T-helper 1 cell (primary cell): ENCODE results near the gene FXYD1.
"Not testable (repeated sequence)": the region's sequence is repeated elsewhere in the genome, so short reads cannot be mapped to it uniquely, and the experiment has no call there.

Experiments
- DNase-seq, 5 donors: peaks; one replicate each; pipeline ENCODE4 v3.0.0-alpha.2; 2012 to 2020

FXYD1 gene

GRCh38 chr19:35125749-35126623, 12.6 kb upstream of the FXYD1 start:
- no peak for DNase-seq

DNA sequence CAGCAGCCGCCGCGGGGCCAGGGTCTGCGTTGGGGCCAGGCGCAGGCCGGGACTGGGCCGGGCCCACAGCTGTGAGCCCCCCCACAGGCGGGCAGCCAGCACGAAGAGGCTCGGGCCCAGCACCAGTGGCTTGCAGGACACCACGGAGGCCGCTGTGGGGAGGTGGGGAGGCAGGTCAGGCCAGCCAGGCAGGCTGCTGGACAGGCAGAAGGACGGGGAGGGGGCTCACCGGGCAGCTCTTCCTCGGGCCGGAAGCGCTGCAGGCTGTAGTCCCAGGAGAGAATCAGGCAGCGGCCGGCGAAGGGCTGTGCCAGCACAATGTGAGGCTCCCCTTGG, 12.0 kb upstream of the FXYD1 start:
- DNase-seq, result no peak

DNA sequence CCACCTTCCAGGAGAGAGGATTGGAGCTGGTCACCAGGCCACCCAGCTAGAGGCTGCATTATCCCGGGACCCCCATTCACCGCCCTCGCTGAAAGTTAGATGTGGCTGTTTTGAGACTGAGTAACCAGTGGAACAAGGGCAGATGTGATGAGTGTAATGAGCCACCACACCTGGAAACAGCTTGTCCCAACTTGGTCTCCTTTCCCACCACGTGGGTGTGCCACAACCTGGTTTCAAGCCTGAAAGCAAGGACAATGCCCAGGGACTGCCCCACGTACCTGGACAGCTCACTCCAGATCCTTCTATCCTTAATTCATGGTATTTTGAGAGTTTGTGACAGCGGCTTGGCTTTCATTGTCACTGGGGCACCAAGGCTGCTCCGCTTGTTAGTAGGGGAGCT, 10.8 kb upstream of the FXYD1 start:
- no peak for DNase-seq

GRCh38 chr19:35128398-35129057, 10.1 kb upstream of the FXYD1 start:
- no peak for DNase-seq

GRCh38 chr19:35129724-35130274, 8.8 kb upstream of the FXYD1 start:
- DNase-seq, result not testable (repeated sequence)

DNA sequence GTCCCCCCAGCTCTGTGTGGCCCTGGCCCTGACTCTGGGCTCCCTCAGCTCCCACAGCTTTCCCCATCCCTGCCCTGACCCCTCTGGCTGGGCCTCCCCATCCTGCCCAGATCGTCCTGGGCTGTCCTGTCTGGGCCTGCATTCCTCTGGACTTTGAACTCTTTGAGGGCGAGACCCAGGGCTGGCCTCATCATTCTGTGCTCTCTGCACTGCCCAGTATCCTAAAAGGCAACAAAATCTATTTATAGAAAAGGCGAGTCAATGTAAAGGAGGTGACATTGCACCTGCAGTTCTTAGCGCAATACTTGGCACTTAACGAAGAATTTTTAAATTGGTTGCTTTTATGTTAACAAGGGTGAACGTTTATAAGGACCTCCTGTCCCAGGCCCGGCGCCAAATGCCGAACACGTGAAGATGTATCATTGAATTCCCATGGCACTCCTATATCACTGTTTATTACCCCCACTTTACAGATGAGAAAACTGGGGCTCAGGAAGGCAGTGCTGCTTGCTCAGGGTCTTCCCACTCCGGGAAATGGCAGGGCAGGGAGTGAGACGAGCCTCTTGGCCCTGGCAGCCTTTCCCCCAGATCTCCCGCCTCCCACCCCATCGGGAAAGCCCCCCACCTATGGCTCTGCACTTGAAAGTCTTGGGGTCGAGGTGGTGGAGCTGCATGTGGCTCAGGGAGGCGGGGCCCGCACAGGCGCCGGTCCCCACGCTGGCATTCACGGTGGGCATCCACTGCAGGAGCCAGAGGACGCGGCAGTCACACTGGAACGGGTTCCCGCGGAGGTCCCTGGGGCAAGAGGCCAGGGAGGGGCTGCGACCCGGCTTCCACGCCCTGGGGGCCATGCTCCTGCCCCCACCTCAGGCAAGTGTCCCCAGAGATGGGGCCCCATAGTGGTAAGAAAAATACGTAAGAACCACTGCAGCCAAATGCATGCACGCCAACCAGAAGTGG, 7.6 kb upstream of the FXYD1 start:
- DNase-seq, result no peak

GRCh38 chr19:35132254-35132653, 6.4 kb upstream of the FXYD1 start:
- DNase-seq, result no peak

DNA sequence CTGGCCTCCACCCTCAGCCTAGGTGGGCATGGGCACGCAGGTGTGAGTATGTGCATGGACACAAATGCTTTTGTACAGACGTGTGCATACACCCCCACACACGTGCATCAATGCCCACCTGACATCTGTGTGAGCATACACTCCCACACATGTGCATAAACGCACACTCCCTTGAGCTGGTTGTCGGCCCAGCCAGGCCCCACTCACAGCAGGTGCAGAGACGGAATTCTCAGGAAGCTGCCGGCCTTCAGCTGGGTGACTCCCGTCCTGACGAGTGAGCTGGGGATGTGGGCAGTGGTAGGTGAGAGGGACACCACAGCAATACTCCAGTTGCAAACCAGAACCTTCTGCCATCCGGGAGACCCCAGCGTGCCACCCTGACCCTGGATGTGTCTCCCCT, 4.8 kb upstream of the FXYD1 start:
- DNase-seq, result no peak

DNA sequence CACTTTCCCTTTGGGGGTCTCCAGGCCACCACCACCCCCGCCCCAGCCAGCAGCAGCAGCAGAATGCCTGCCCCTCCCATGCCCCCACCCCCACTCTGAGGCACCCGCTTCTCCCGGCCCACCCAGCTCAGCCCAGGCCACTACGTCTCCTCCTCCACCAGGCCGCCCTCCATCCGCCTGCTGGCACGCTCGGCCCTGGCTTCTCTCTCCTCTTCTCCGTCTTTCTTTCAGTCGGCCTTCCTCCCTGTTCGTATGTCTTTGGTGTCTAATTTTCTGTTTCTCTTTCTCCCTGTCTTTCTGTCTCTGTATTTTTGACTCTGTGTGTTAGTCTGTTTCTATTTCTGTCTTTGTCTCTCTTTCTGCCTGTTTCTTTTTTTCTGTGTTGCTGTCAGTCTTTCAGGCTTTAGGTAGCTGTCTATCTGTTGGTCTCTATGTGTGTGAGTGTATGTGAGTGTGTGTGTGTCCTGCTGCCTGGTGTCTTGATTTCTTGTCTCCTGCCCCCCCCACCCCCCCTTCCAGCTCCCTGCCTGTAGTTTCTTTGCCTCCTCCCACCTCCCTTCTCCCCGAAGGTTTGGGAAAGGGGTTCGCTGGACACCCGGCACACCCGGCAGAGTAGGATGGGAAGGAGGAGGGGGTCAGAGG, 3.9 kb upstream of the FXYD1 start, which contains the start of gene LGI4:
LGI4 (minus strand) TSS at position 459 of the 642 bp plus-strand sequence; CDS start at position 80, 379 bp downstream.
- no peak for DNase-seq

GRCh38 chr19:35135389-35135909, 3.2 kb upstream of the FXYD1 start:
- peak in 4 of 5 donors; percentile 34 to 65 (median 50) for DNase-seq

- DNase-seq, result no peak
Measured at GRCh38 chr19:35136231-35136630, 2.4 kb upstream of the FXYD1 start.

DNA sequence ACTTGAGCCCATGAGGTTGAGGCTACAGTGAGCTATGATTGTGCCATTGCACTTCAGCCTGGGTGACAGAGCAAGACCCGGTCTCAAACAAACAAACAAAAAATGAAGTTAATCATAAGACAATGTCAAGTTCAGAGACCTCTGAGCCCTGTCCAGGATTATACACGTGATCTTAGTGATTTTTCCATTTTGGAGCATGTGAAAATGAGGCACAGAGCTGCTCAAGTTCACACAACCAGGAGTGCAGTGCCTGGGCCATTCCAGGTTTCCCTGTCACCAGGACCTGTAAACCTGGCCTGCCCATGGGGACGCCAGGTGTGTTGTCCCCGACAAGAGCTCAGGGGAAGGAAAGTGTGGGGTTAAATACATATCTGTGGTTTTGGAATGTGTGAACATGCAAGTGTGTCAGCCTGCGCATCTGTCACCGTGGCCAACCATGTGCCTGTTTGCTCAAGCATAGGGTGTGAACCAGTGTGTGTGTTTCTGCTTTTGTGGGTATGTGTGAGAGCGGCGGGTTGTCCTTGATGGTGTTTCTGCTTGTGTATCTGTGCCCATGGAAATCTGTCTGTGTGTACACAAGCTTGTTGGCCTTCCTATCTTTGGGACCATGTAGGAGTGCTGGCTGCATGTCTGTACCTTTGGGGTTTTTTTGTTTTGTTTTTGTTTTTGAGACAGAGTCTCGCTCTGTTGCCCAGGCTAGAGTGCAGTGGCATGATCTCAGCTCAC, 1.5 kb upstream of the FXYD1 start:
- no peak for DNase-seq

GRCh38 chr19:35140207-35140961, 1.8 kb downstream of the FXYD1 start:
- no peak for DNase-seq

- peak; percentile 92 to 95 (median 93) for DNase-seq
Measured at GRCh38 chr19:35140962-35141836, 2.6 kb downstream of the FXYD1 start.

GRCh38 chr19:35141837-35142605, 3.4 kb downstream of the FXYD1 start:
- no peak for DNase-seq

GRCh38 chr19:35142606-35143230, 4.1 kb downstream of the FXYD1 start:
- peak; percentile 50 to 71 (median 62) for DNase-seq

- DNase-seq, result no peak
Measured at GRCh38 chr19:35143231-35143715, 4.6 kb downstream of the FXYD1 start, which contains the start of gene FXYD7. Gene FXYD7 (plus strand): TSS chr19:35143255. CDS start chr19:35143334, 79 bp downstream.

DNA sequence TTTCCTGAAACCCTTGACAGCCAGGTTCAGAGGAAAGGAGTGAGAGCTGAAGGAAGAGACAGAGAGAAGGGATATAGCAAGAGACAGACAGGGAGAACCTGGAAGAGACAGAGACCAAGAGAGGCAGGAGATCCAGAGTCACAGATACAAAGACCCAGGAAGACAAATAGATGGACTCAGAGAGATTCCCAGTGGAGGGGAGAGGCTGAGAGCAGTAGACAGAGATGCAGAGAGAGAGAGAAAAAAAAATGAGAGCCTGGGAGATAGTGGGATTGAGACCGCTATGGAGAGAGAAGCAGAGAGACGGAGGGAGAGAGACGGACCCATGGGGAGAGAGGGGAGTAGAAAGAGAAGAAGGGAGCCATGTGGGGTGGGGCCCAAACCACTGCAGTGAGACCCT, 5.2 kb downstream of the FXYD1 start:
- DNase-seq, result no peak
